Effector memory CD4-positive, alpha-beta T cell (primary cell): ENCODE measurements around the gene NADK.
"Not testable (repeated sequence)": the region's sequence is repeated elsewhere in the genome, so short reads cannot be mapped to it uniquely, and the experiment has no call there.

Experiments used
- DNase-seq, 3 donors: peaks; one replicate each; pipeline ENCODE4 v3.0.0-alpha.2; 2020
- H3K27ac ChIP-seq: 2 replicates; pipeline ENCODE4 v1.7.0; 2013; ENCODE audit warnings: mild to moderate bottlenecking, low read length, moderate library complexity; ENCODE audit not compliant: insufficient read depth, poor library complexity, severe bottlenecking
- H3K27me3 ChIP-seq: replicated peaks from 2 replicates; pipeline ENCODE4 v1.7.0; 2013; ENCODE audit warnings: mild to moderate bottlenecking, low read length; ENCODE audit not compliant: insufficient read depth, control insufficient read depth, poor library complexity, severe bottlenecking
- H3K36me3 ChIP-seq: 2 replicates; pipeline ENCODE4 v1.7.0; 2013; ENCODE audit warnings: mild to moderate bottlenecking, low read length, moderate library complexity; ENCODE audit not compliant: control insufficient read depth, insufficient read depth
- H3K4me1 ChIP-seq: 2 replicates; pipeline ENCODE4 v1.7.0; 2013; ENCODE audit warnings: low read length, mild to moderate bottlenecking; ENCODE audit not compliant: control insufficient read depth, insufficient read depth, poor library complexity, severe bottlenecking
- H3K4me3 ChIP-seq: 2 replicates; pipeline ENCODE4 v1.7.0; 2013; ENCODE audit warnings: low read length, low read depth, mild to moderate bottlenecking; ENCODE audit not compliant: insufficient read depth, poor library complexity, severe bottlenecking
- H3K9me3 ChIP-seq: 2 replicates; pipeline ENCODE4 v1.7.0; 2013; ENCODE audit warnings: mild to moderate bottlenecking, low read length, moderate library complexity; ENCODE audit not compliant: control insufficient read depth

Gene NADK

GRCh38 chr1:1729116-1729816, 49.0 kb downstream of the NADK start:
- H3K4me3 ChIP-seq, DNase-seq, H3K9me3 ChIP-seq, H3K27me3 ChIP-seq: not testable (repeated sequence)
- H3K4me1 ChIP-seq: peaks cover 19% of the 10 kb centered on the region
- H3K27ac ChIP-seq: peak overlapping the region; percentile 52
- peaks cover 22% of the 10 kb centered on the region for H3K36me3 ChIP-seq

GRCh38 chr1:1728308-1729005, 49.8 kb downstream of the NADK start:
- not testable (repeated sequence) for H3K9me3 ChIP-seq, H3K27me3 ChIP-seq
- Histone ChIP-seq H3K4me3 (peak overlapping the region; percentile 7), H3K4me1 (peaks cover 19% of the 10 kb centered on the region), H3K27ac (peak overlapping the region; percentile 52), H3K36me3 (peaks cover 22% of the 10 kb centered on the region)
- peak in 2 of 3 donors; percentile 32 for DNase-seq

- H3K4me1 ChIP-seq: peaks cover 19% of the 10 kb centered on the region
- H3K9me3 ChIP-seq, H3K27ac ChIP-seq, H3K4me3 ChIP-seq, H3K27me3 ChIP-seq, DNase-seq: not testable (repeated sequence)
- H3K36me3 ChIP-seq: peaks cover 13% of the 10 kb centered on the region
These were observed 51.1 kb downstream of the NADK start for GRCh38 chr1:1727131-1727651.

GRCh38 chr1:1726088-1726487, 52.2 kb downstream of the NADK start:
- H3K4me1 ChIP-seq: peaks cover 19% of the 10 kb centered on the region
- H3K36me3 ChIP-seq, DNase-seq, H3K9me3 ChIP-seq, H3K4me3 ChIP-seq, H3K27me3 ChIP-seq, H3K27ac ChIP-seq: not testable (repeated sequence)

- Histone ChIP-seq H3K36me3 (peaks cover 17% of the 10 kb centered on the region), H3K4me1 (peaks cover 12% of the 10 kb centered on the region), H3K4me3 (peak within 1 kb of the TSS; percentile 80), H3K27ac (peak within 1 kb of the TSS; percentile 84)
- not testable (repeated sequence) for H3K27me3 ChIP-seq, H3K9me3 ChIP-seq
- peak; percentile 97 to 100 (median 98) for DNase-seq
These were observed 54.0 kb downstream of the NADK start, which contains the start of gene CDK11A for GRCh38 chr1:1724035-1724864. CDK11A (minus strand) TSS chr1:1724357; CDS start chr1:1722818, 1,539 bp downstream.

DNA sequence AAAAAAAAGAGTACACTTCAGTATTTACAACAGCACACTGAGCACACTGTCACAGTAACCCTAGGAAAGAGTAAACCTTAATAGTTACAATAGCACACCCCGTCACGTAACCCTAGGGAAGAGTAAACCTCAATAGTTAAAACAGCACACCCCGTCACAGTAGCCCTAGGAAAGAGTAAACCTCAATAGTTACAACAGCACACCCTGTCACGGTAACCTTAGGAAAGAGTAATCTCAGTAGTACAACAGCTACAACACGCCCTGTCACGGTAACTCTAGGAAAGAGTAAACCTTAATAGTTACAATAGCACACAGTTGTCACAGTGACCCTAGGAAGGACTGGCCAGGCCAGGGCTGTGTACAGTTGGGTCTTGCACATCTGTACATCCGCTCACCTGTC, 57.1 kb downstream of the NADK start:
- Histone ChIP-seq H3K27ac (no peak overlapping the region), H3K4me1 (no peaks in the 10 kb centered on the region), H3K36me3 (peaks cover 28% of the 10 kb centered on the region), H3K27me3 (no peaks in the 10 kb centered on the region), H3K4me3 (no peak overlapping the region), H3K9me3 (no peaks in the 10 kb centered on the region)
- no peak for DNase-seq

DNA sequence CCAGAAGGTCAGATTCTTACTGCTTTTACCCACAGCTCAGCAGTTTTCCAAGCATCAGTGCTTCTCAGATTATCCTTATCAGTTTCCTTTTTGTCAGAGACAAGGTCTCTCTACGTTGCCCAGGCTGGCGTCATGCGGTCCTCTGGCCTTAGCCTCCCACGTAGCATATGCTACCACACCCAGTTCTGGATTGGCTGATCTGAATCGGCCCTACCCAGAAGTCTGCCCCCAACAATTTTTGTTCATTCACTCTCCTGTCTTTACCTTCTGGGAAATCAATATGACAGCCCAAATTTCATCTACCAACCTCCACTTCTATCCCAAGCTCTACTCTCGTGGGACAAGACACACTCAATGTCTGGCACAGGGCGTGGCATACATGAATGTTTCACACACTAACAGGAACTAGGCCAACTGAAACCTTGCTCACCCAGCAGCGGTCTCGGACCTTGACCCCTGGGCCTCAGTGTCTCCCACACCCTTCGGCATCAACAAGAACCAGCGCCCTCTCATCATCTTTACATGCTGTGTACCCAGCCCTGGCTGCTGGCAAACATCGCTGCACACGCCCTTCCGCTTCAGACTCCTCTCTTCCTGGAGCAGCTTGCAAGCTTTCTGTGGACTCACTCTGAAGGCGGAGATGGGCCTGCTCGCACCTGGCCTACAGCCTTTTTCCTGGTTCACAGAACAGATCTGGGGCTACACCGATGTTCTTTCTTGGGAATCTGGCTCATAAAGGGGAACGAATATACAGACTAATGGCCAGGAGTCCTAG, 63.0 kb downstream of the NADK start:
- H3K9me3 ChIP-seq, H3K27me3 ChIP-seq, H3K27ac ChIP-seq, H3K4me3 ChIP-seq, DNase-seq, H3K4me1 ChIP-seq: not testable (repeated sequence)
- H3K36me3 ChIP-seq: peaks cover 24% of the 10 kb centered on the region

DNA sequence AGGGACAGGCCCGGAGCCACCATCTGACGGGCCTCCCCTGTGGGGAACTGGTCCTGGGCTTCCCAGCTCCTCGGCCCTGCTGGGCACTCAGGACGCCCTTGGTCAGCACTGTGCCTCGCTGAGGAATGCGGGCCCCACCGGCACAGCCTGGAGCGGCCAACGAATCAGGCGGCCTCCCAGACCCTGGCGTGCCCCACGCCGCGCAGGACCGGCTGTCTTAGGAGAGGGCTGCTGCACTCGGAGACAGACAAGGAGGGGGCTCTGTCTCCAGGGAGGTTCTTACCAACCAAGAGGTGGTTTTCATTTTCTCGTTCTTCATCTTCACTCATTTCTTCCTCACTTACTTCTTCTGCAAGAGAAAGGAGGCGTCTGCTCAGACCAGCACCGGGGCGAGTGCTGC, 70.4 kb downstream of the NADK start:
- DNase-seq, H3K9me3 ChIP-seq, H3K27ac ChIP-seq, H3K4me3 ChIP-seq, H3K4me1 ChIP-seq, H3K27me3 ChIP-seq: not testable (repeated sequence)
- H3K36me3 ChIP-seq: peaks cover 12% of the 10 kb centered on the region

- not testable (repeated sequence) for DNase-seq, H3K4me1 ChIP-seq, H3K9me3 ChIP-seq, H3K27me3 ChIP-seq, H3K27ac ChIP-seq, H3K4me3 ChIP-seq
- H3K36me3 ChIP-seq: peaks cover 12% of the 10 kb centered on the region
These were observed 71.0 kb downstream of the NADK start for GRCh38 chr1:1707241-1707640.
